OCI-LY1 (cell line): ENCODE measurements around the gene NAA25.

Experiments used
- H2AFZ ChIP-seq: fragments of 200-600 bp; sonication (generic), shearing (Covaris generic); 2 replicates; pipeline ENCODE4 v1.6.0; 2014; ENCODE audit warnings: antibody characterized with exemption, mild to moderate bottlenecking, low read length
- H3F3A ChIP-seq: fragments of 200-600 bp; sonication (generic), shearing (Covaris generic); 2 replicates; pipeline ENCODE4 v1.6.0; 2014; ENCODE audit warnings: mild to moderate bottlenecking, antibody characterized with exemption, low read length, moderate library complexity; ENCODE audit not compliant: insufficient read depth
- H3K27ac ChIP-seq: fragments of 200-600 bp; sonication (generic); 2 replicates; pipeline ENCODE4 v1.5.1; 2014; ENCODE audit warnings: low read length, mixed run types, mild to moderate bottlenecking, low read depth; ENCODE audit not compliant: poor library complexity, severe bottlenecking
- H3K27me3 ChIP-seq: fragments of 200-600 bp; sonication (generic); 2 replicates; pipeline ENCODE4 v1.6.0; 2014; ENCODE audit warnings: antibody characterized with exemption, mild to moderate bottlenecking, low read length, moderate library complexity; ENCODE audit not compliant: insufficient read depth
- H3K36me3 ChIP-seq: fragments of 200-600 bp; sonication (generic); 2 replicates; pipeline ENCODE4 v1.6.1; 2014; ENCODE audit warnings: mild to moderate bottlenecking, antibody characterized with exemption, low read length, moderate library complexity, mixed read lengths; ENCODE audit not compliant: insufficient read depth
- H3K4me1 ChIP-seq: fragments of 200-600 bp; sonication (generic); 2 replicates; pipeline ENCODE4 v1.5.1; 2014; ENCODE audit warnings: mild to moderate bottlenecking, low read length, moderate library complexity; ENCODE audit not compliant: insufficient read depth, severe bottlenecking
- H3K4me2 ChIP-seq: fragments of 200-600 bp; sonication (generic), shearing (Covaris generic); 2 replicates; pipeline ENCODE4 v1.6.1; 2014; ENCODE audit warnings: low read length
- H3K4me3 ChIP-seq: fragments of 200-600 bp; sonication (generic); 2 replicates; pipeline ENCODE4 v1.5.1; 2014; ENCODE audit warnings: low read length, low read depth, mild to moderate bottlenecking, mixed read lengths; ENCODE audit not compliant: poor library complexity, severe bottlenecking
- H3K79me2 ChIP-seq: fragments of 200-600 bp; shearing (Covaris generic); 2 replicates; pipeline ENCODE4 v1.6.1; 2016; ENCODE audit warnings: mixed run types, low read length, mixed read lengths; ENCODE audit not compliant: insufficient read depth
- H3K9ac ChIP-seq: fragments of 200-600 bp; sonication (generic), shearing (Covaris generic); 2 replicates; pipeline ENCODE4 v1.6.1; 2014; ENCODE audit warnings: mild to moderate bottlenecking, low read length, mixed read lengths
- H3K9me2 ChIP-seq: fragments of 200-600 bp; sonication (generic), shearing (Covaris generic); 2 replicates; pipeline ENCODE4 v1.6.1; 2014; ENCODE audit warnings: low read depth, mild to moderate bottlenecking, low read length, mixed read lengths
- H3K9me3 ChIP-seq: fragments of 200-600 bp; shearing (Covaris generic); 2 replicates; pipeline ENCODE4 v1.6.1; 2014; ENCODE audit warnings: low read length, mixed read lengths
- H4K20me1 ChIP-seq: fragments of 200-600 bp; sonication (generic), shearing (Covaris generic); 2 replicates; pipeline ENCODE4 v1.6.0; 2016; ENCODE audit warnings: mild to moderate bottlenecking, low read length; ENCODE audit not compliant: insufficient read depth
- EZH2 ChIP-seq: fragments of 200-600 bp; sonication (generic), shearing (Covaris generic); IDR thresholded peaks from 2 replicates; pipeline ENCODE4 v1.8.0; 2017; ENCODE audit warnings: borderline replicate concordance, mixed run types, mild to moderate bottlenecking, antibody characterized with exemption, low read length, moderate library complexity, mixed read lengths
- TF ChIP-seq, protein P1 (sequence below): fragments of 200-600 bp; sonication (generic), shearing (Covaris generic); IDR thresholded peaks from 2 replicates; pipeline ENCODE4 v1.5.1; 2017; ENCODE audit warnings: mild to moderate bottlenecking, antibody characterized with exemption, low read length, moderate library complexity, mixed read lengths

Gene NAA25

GRCh38 chr12:112124918-112125249 is 16.3 kb upstream of the NAA25 start:
- Histone ChIP-seq H3K27ac (no peak overlapping the region), H3K36me3 (no peaks in the 10 kb centered on the region), H2AFZ (no peak overlapping the region), H3K4me2 (peak overlapping the region; percentile 37), H3F3A (no peaks in the 10 kb centered on the region), H3K79me2 (peaks cover 5% of the 10 kb centered on the region; the same call in 1 of the 2 replicates), H3K9me3 (no peaks in the 10 kb centered on the region), H3K4me3 (no peak overlapping the region), H3K9ac (no peak overlapping the region), H4K20me1 (no peaks in the 10 kb centered on the region), H3K4me1 (peaks cover 30% of the 10 kb centered on the region), H3K9me2 (no peaks in the 10 kb centered on the region), H3K27me3 (no peaks in the 10 kb centered on the region)
- no peak for TF ChIP-seq EZH2
- TF ChIP-seq, protein P1, sequence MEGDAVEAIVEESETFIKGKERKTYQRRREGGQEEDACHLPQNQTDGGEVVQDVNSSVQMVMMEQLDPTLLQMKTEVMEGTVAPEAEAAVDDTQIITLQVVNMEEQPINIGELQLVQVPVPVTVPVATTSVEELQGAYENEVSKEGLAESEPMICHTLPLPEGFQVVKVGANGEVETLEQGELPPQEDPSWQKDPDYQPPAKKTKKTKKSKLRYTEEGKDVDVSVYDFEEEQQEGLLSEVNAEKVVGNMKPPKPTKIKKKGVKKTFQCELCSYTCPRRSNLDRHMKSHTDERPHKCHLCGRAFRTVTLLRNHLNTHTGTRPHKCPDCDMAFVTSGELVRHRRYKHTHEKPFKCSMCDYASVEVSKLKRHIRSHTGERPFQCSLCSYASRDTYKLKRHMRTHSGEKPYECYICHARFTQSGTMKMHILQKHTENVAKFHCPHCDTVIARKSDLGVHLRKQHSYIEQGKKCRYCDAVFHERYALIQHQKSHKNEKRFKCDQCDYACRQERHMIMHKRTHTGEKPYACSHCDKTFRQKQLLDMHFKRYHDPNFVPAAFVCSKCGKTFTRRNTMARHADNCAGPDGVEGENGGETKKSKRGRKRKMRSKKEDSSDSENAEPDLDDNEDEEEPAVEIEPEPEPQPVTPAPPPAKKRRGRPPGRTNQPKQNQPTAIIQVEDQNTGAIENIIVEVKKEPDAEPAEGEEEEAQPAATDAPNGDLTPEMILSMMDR = no peak

GRCh38 chr12:112122823-112123690 is 14.5 kb upstream of the NAA25 start:
- no peaks in the 10 kb centered on the region for H3K9me2 ChIP-seq
- no peak overlapping the region for H3K4me2 ChIP-seq
- H3K36me3 ChIP-seq = no peaks in the 10 kb centered on the region
- no peak overlapping the region for H3K4me3 ChIP-seq
- no peak for TF ChIP-seq EZH2
- TF ChIP-seq, protein P1 = no peak
- H4K20me1 ChIP-seq = no peaks in the 10 kb centered on the region
- no peak overlapping the region for H3K9ac ChIP-seq
- H2AFZ ChIP-seq = no peak overlapping the region
- no peaks in the 10 kb centered on the region for H3F3A ChIP-seq
- peaks cover 25% of the 10 kb centered on the region for H3K4me1 ChIP-seq
- no peaks in the 10 kb centered on the region for H3K27me3 ChIP-seq
- no peak overlapping the region for H3K27ac ChIP-seq
- H3K79me2 ChIP-seq = peaks cover 5% of the 10 kb centered on the region; the same call in 1 of the 2 replicates
- no peaks in the 10 kb centered on the region for H3K9me3 ChIP-seq

DNA sequence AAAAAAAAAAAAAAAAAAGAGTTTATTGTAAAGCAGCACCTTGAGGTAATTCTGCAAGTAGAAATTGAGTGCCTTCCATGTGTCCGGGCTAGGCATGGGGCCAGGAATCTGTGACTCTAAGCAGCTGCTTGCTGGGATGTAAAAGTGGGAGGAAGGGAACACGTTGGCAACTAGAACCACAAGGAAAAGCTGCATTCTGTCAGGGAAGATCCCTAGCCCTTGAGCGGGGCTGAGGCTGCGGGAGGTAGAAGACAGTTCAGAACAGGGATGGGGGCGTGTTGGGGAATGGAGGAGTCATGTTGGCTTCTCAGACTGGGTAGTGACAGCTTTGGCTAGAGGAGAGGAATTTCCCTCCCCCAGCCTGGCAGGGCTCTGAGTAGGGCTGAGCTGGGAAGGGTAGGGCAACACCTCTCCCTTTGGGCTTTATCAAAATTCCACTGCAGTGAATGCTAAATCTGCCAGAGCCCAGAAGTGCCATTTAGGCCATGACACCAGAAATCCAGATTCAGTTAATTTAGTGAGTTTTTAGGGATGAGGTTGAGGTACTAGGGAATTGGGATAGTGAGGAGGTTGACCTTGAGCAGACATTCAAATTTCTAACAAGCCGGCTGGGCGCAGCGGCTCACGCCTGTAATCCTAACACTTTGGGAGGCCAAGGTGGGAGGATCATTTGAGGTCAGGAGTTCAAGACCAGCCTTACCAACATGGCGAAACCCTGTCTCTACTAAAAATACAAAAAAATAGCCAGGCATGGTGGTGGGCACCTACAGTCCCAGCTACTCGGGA is 13.4 kb upstream of the NAA25 start:
- Histone ChIP-seq H3K27me3 (no peaks in the 10 kb centered on the region), H3F3A (no peaks in the 10 kb centered on the region), H4K20me1 (no peaks in the 10 kb centered on the region), H3K36me3 (no peaks in the 10 kb centered on the region), H2AFZ (no peak overlapping the region), H3K9me2 (no peaks in the 10 kb centered on the region), H3K4me2 (no peak overlapping the region), H3K9ac (no peak overlapping the region), H3K27ac (no peak overlapping the region), H3K4me1 (peaks cover 22% of the 10 kb centered on the region), H3K9me3 (no peaks in the 10 kb centered on the region), H3K4me3 (no peak overlapping the region), H3K79me2 (peaks cover 5% of the 10 kb centered on the region; the same call in 1 of the 2 replicates)
- TF ChIP-seq, protein P1 = no peak
- TF ChIP-seq EZH2 = no peak
